SIG-M5 treated with dmso at 0.1 percent for 504 hours (cell line): ENCODE measurements around the gene RFC4.
"Not testable (repeated sequence)": the region's sequence is repeated elsewhere in the genome, so short reads cannot be mapped to it uniquely, and the experiment has no call there.

ENCODE experiments used
- DNase-seq: peaks from one replicate; lab custom pipeline; 2025; ENCODE audit not compliant: unreplicated experiment; lab: John Stamatoyannopoulos, UW

The RFC4 gene

DNA sequence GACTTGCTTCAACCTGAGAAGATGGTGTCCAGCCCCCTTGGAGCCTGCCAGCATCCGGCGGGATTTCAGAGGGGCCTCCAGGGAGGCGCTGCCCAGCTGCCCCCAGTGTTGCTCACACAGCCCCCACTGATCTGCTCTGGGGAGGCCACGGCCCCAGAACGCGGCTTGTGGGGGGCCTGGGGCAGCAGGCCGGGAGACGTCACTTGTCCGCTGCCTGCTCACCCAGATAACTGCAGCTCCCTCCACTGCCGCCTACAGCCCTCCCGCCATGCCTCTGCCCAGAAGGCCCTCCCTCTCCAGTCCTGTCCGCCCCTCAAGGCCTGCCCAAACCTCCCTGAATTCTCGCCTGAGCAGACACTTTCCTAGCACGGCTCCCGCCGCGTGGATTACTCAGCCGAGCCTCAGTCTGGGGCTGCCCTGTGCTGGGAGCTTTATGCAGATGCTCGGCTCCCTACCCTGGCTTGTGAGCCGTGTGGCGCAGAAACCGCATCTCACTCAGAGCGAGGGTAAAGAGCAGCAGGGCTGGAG is 19.1 kb upstream of the RFC4 start:
- no peak for DNase-seq

DNA sequence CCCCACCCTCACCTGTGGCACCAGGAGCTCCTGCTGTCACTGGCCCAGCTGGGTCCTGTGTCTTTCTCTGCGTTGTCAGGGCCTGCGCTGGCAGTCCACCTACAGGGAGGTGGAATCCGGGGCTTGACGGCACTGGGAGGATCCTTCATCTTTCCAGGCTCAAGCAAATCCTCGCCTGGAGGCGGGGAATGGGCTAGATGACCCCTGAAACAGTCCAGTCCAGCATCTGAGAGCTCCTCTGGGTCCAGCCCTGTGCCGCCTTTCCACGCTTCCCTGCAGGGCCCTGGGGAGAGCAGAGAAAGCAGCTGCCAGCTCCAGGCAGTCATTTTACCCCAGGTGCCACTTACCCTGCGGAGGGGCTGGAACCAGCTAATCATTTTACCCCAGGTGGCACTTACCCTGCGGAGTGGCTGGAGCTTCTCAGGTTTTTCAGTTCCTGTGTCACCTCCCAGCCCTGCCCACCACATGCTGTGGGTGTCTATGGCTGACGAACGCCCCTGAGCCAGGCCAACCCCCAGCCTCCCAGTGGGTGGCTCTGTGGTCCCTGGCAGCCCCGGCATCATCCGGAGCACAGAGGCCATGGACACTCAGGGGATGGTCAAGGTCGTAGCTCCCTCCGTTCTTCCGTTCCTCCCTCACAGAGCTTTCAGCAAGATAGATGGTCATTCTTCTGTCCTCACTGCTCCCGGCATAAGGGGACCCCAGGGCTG is 18.3 kb upstream of the RFC4 start:
- no peak for DNase-seq

DNA sequence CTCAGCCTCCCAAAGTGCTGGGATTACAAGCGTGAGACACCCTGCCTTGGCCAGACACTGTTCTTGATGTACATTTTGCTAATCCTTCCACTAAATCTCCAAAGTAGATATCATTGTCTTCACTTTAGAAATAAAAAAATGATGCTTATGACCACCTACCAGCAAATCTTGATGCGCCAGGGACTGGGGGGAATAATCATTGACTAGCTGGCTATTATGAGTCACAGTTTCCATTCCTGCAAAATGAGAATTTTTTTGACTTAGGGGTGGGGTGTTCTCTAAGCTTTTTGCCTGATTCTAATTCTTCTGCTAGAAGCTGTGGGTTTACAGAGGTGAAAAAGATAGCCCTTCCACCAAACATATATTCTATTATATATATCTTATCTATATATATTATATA is 17.1 kb upstream of the RFC4 start:
- DNase-seq = no peak

DNA sequence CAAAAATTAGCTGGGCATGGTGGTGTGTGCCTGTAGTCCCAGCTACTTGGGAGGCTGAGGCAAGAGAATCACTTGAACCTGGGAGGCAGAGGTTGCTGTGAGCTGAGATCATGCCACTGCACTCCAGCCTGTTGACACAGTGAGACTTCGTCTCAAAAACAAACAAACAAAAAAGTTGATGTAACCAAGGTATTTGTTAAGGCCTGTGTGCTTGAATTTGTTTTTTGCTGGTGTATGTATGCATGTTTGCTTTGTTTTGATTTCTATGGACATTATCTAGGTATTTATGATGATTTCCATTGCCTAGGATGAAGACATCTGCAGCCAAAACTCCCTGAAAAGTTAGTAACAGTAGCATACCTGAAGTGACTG is 16.1 kb upstream of the RFC4 start:
- not testable (repeated sequence) for DNase-seq

DNA sequence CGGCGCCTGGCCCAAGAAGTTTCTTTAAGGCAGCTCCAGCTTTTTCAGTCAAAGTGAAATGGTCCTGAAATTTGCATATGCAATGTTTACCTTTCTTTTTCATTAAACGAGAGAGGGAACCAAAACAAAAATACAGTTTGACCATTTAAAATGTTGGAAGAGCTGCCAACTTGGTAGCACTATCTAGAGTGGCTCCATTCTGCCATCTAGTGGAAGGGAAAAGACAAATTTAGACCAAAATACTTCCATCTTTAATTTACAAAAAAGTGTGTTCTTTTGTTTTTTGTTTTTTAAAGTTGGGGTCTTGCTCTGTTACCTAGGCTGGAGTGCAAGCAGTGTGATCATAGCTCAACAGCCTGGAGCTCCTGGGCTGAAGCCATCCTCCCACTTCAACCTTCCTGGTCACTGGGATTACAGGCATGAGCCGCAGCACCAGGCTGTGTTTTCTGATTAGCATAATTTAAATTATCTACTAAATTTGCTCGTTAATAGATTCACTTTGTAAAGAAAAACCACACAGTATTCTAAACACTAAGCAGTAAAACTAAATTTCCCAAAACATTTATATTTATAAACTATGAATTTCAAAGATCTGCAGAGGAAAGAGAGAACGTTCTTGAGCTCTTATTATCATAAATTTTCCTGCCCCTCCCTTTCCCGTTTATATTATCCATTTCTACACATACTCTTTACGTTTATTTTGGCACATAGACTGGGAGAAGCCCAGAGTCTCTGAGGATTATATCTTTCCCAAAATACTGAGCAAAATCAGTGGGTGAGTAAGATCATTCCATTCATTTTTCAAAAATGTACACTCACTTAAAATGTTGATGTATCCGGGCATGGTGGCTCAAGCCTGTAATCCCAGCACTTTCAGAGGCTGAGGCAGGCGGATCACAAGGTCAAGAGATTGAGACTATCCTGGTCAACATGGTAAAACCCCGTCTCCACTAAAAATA is 15.4 kb upstream of the RFC4 start:
- peak; percentile 58 for DNase-seq

DNA sequence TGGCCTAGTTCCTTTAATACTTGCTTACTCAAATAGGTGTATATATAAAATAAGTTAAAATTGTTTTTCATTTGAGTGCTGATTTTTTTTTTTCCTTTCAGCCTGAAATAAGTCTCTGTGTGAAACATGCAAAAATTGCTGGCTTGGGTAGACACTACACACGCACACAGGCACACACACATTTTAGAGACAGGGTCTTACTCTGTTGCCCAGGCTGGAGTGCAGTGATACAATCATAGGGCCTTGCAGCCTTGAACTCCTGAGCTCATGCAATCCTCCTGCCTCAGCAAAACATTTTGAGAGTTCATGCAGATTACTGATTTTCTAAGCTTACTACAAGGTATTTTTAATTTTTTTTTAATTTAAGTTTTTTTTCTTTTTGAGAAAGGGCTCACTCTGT is 12.7 kb upstream of the RFC4 start:
- DNase-seq = no peak

DNA sequence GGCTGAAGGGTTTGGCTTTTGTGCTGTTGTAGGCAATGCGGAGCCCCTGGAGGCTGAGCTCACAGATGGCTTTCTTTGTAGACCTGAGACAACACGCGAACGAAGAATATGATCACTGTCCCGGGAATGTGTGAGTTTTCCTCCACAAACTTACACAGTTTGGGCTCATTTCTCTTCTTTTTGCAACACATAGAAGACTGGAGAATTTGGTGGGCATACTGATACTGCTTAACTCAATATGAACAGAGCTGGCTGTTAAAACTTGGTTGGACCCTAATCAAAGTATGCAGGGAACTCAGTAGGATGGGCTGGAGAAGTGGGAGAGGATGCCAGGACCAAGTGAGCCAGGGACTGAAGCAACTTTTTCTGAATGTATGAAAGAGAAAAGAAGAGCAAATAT is 12.2 kb upstream of the RFC4 start:
- DNase-seq = no peak

DNA sequence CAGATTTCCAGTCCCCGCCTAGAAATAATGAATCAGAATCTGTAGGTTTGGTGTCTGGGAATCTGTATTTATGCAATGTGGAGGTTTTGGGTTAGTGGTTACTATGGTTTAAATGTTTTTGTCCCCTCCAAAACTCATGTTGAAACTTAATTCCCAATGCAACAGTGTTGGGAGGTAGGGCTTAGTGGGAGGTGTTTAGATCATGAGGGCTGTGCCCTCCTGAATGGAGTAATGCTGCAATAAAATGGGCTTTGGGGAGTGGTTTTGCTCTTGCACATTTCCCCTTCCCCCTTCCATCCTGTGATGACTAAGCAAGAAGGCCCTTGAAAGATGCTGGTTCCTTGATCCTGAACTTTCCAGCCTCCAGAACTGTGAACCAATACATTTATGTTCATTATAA is 9.2 kb upstream of the RFC4 start:
- DNase-seq = peak; percentile 92

DNA sequence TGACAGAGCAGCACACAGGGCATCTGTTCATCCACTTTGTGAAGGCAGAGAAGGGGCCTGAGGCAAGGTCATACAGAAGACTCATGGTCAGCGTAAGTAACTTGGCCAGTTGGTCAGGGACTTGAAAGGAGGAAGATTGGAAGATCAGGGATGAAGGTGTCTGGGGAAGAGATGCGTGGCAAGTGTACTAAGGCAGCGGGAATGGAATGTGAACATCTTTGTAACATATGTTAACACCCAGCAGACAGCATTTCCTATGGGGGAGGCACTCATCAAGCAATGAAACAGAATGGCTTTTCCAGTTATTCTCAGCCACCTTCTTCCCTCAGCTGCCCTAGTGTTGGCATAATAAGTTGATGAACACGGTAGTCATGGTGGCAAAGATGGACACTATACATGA is 7.8 kb upstream of the RFC4 start:
- DNase-seq = no peak

DNA sequence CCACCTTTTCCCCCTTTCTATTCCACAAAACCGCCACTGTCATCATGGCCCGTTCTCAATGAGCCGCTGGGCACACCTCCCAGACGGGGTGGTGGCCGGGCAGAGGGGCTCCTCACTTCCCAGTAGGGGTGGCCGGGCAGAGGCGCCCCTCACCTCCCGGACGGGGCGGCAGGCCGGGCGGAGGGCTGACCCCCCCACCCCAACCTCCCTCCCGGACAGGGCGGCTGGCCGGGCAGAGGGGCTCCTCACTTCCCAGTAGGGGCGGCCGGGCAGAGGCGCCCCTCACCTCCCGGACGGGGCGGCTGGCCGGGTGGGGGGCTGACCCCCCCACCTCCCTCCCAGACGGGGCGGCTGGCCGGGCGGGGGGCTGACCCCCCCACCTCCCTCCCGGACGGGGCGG is 5.0 kb upstream of the RFC4 start:
- not testable (repeated sequence) for DNase-seq

DNA sequence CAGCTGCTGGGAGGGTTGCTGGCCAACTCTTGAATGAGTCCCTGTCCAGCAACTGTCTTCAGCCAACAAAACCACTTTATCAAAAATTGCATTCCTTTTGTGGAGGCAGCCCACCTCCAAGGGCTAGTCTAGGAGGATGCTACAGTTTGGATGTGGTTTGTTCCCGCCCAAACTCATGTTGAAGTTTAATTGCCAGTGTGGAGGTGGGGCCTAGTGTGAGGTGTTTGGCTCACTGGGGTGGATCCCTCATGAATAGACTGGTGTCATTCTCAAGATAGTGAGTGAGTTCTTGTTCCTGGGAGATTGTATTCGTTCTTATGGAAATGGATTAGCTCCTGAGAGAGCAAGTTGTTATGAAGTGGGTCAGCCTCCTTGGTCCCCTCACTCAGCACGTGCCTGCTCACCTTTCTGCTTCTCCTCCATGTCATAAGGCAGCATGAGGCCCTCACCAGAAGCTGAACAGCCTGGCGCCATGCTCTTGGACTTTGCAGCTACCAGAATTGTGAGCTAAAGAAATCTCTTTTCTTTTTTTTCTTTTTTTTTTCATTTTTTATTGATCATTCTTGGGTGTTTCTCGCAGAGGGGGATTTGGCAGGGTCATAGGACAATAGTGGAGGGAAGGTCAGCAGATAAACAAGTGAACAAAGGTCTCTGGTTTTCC is 4.2 kb upstream of the RFC4 start:
- no peak for DNase-seq

DNA sequence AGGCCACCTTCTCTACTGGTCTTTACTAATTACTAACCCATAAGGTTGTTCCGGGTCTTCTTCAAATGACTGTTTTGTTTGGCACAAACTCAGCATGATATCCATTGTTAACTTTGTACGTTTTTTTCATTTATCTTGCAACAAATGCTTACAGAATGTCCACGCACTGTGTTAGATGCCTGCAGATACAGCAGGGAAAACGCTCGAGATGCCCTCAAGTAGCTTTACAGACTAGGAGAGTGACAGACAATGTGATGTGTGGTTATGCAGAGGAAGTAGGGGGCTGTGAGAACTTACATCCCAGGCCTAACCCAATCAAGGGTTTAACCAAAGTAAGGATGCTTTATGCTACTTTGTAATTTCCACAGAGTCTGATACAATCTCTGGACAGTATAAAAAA is 949 bp upstream of the RFC4 start:
- peak; percentile 53 for DNase-seq

DNA sequence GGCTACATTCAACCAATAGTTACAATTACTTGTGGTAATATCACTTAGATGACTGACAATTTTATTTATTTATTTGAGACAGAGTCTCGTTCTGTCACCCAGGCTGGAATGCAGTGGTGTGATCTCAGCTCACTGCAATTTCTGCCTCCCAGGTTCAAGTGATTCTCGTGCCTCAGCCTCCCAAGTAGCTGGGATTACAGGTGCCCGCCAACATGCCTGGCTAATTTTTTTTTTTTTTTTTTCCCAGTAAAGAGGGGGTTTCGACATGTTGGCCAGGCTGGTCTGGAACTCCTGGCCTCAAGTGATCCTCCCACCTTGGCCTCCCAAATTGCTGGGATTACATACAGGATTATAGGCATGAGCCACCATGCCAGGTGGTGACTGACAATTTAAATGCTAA is 2.8 kb downstream of the RFC4 start:
- DNase-seq = not testable (repeated sequence)

DNA sequence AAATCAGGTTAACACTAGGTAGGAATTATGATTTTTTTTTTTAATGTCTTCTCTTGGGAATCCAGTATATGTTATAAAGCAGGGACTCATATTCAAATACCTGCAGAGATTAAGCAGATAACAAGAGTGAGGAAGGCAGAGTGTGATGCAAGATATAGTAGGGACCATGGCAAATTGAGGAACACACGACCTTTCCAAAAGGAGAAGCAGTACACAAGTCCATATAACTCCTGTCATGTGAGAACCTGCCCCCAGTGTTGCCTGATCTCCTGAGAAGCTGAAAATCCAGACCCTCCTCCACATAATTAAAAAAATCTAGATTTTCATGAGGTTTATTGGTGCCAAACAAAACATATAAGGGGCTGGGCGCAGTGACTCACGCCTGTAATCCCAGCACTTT is 3.6 kb downstream of the RFC4 start:
- no peak for DNase-seq

DNA sequence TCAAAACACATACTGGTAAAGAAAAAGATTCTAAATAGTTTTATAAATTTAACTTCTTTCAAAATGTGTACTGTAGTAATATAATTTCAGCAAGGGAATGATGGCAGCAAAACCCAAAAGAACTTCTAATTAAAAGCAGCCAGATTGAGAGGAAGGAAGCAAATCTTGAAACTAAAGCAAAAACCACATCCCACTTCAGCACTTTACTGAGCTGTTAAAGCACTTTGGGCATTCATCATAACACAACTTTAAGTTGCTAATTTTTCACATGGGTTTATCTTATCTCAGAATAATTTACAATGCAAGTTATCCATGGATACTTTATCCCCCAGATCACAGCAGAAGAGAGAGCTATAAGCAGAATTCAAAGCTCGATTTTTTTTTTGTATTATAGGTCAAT is 6.0 kb downstream of the RFC4 start:
- no peak for DNase-seq

DNA sequence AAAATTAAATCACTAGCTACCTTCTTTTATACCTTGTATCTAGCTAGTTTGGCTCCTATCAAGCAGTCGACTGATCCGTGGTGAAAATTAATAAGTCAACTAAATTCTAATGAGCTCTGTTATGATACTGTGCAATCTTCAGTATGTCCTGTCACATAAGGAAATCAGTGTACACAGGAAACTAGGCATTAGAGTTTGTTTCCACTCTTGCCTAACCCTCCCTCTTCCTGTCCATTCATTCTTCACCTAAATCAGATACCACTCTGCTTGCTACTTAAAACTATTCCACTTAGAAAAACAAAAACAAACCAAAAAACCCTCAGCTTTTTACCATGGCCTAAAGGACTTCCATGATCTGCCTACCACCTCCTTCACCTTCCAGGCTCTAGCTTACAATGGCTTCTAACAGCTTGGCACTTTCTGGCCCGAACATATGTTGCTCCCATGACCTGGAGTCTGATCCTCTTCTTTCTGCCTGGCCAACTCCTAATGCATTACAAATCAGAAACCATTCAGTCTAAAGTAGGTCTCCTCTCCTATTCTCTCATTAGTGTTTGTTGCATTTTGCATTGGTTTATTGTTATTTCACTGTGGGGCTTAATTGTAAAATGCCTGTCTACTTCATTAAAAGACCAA is 7.9 kb downstream of the RFC4 start:
- no peak for DNase-seq

DNA sequence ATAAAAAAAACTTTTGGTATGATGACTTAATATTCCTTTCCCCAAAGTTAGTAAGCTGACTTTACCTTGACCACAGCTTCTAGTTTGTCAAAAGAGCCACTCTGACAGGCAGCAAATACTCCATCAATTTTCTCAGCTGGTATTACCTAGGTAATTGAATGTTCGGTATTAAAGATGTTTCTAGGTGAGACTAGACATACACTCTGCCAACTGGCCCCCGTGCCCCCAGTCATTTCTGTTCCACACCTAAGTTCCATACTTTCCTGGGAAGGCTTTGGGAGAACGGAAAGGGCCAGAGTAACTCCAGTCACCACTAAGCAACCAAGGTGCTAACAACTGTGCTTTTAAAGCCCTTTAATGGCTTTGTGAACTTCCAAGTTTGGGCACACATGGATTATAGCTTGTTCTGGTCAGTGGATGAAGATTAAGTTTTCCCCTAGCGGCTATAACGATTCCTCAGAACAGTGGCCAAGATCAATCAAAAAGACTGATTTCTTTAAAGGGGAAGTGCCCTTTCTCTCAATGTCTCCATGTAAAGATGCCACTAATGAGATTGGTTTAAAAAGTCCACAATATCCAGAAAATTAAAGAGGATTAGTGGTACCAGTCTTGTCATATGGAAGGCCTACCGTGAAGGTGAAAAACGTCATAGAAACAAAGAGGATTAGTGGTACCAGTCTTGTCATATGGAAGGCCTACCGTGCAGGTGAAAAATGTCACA is 15.9 kb downstream of the RFC4 start:
- DNase-seq = peak; percentile 58

DNA sequence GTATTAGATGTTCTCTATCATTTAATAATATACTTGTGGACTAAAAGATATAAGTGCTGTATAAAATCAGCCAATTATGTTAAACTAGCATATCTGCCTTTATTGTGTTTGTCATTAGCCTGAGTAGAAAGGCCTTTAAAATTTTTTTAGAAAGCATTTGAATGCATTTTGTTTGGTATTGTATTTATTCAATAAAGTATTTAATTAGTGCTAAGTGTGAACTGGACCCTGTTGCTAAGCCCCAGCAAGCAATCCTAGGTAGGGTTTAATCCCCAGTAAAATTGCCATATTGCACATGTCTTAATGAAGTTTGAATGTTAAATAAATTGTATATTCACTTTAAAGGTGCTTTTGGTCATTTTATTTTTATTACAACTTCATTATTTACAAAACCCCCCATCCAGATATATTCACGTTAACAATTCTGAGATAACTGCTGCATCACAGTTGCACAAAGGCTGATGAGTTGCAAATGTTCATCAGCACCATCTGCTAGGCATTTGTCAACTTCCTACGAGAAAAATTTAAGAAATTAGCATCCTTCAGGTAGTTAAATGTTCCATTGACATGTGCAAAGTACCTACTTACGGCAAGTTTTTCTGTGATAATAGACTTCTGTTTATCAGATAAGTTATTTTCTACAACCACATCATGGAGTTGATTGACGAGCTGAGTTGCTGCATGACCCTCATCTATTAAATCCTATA is 16.6 kb downstream of the RFC4 start:
- no peak for DNase-seq

DNA sequence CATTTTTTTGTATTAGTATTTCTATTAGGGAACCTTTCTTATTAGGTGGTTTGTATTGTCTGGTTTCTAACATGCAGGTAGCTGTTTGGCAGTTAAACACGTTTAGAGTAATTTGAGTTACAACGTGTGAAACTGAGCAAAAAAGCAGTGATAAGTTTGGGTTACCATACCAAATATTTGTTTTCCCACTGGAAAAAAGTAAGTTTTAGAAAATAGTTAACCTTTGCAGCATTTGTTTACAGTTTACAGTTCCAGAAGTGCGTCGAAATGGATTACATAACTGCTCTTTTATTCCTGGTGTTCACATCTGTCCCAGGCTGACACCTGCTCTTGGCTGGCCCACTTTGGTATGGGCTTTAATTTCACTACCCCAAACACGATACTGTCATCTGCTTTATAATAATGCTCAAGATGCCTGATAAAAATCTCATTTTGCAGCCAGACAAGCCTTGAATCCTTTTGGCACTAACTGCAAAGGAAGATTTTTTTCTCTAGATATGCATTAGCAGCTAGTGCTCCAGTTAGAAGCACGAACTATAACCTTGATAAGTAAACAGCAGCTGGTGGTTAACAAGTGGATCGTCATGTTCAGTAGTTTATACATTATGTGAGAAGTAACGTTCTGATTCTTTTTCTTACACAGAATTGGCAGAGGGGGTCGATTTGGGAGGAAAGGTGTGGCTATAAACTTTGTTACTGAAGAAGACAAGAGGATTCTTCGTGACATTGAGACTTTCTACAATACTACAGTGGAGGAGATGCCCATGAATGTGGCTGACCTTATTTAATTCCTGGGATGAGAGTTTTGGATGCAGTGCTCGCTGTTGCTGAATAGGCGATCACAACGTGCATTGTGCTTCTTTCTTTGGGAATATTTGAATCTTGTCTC is 17.6 kb downstream of the RFC4 start:
- no peak for DNase-seq
